Prostate gland (tissue), 2 donors: Measurements from ENCODE around the gene DCC.

Experiments
- CTCF ChIP-seq, 4 experiments: fragments of 200-600 bp in 2 of 4; fragments of 450-650 bp in 2 of 4; sonication (generic) in 2 of 4; IDR thresholded peaks; 1 replicate in 3 of 4; 2 replicates in 1 of 4; pipeline ENCODE4 v1.5.1; 2016 to 2019; ENCODE audit warnings: antibody characterized with exemption in 4 of 4, mild to moderate bottlenecking in 2 of 4, moderate library complexity in 2 of 4
- POLR2A ChIP-seq: fragments of 450-650 bp; IDR thresholded peaks from one replicate; pipeline ENCODE4 v1.6.1; 2016; ENCODE audit warnings: antibody characterized with exemption, mild to moderate bottlenecking
- POLR2AphosphoS5 ChIP-seq: sonication (generic); formaldehyde crosslinking; IDR thresholded peaks from one replicate; pipeline ENCODE4 v1.6.1; 2017; ENCODE audit warnings: antibody characterized with exemption

- no peak for TF ChIP-seq POLR2AphosphoS5
- TF ChIP-seq CTCF (IDR thresholded peaks at IDR 0.05): no peak
- TF ChIP-seq POLR2A: no peak
These were observed 1.1 kb downstream of the DCC start for GRCh38 chr18:52341103-52341432.
